ENCODE measurements around the gene COPZ2. TPM values are rescaled to one million over a fixed set of nuclear protein-coding genes. Genes with fewer than 3 reads are reported as not detected.
"Not testable (repeated sequence)": the region's sequence is repeated elsewhere in the genome, so short reads cannot be mapped to it uniquely, and the experiment has no call there.

Gene COPZ2
- total and polyA plus RNA-seq, 4 donors = 59.9 to 108 (median 94.3) TPM

- H3K4me3 ChIP-seq (ENCODE audit: low read length in 2 of 2); DNase-seq; H3K9me3 ChIP-seq (ENCODE audit: control insufficient read depth, low read length); H3K27me3 ChIP-seq (ENCODE audit: control insufficient read depth in 1 of 2, insufficient read depth in 2 of 2, low read length in 1 of 2); ATAC-seq (ENCODE audit: low FRiP score); H3K27ac ChIP-seq (ENCODE audit: low read depth in 1 of 2, low read length in 2 of 2); H3K4me1 ChIP-seq (ENCODE audit: control insufficient read depth in 1 of 2, insufficient read depth in 2 of 2, low read length in 2 of 2); H3K36me3 ChIP-seq (ENCODE audit: control insufficient read depth in 1 of 2, insufficient read depth in 2 of 2, low read length in 1 of 2); intact Hi-C loops (cut with DNase I): not testable (repeated sequence)
- 97 to 98% methylated on average over 5 of the region's 5 CpGs for WGBS, 2 donors
Measured at GRCh38 chr17:48001657-48002056, 35.9 kb downstream of the COPZ2 start.

GRCh38 chr17:48001197-48001596, 36.4 kb downstream of the COPZ2 start:
- H3K4me1 ChIP-seq (ENCODE audit: control insufficient read depth in 1 of 2, insufficient read depth in 2 of 2, low read length in 2 of 2) = no peaks in the 10 kb centered on the region
- no peaks in the 10 kb centered on the region for H3K9me3 ChIP-seq (ENCODE audit: control insufficient read depth, low read length)
- intact Hi-C loops (cut with DNase I) = no loop called here
- H3K27ac ChIP-seq (ENCODE audit: low read depth in 1 of 2, low read length in 2 of 2) = no peak overlapping the region
- ATAC-seq (ENCODE audit: low FRiP score) (no peak), DNase-seq (no peak)
- no peaks in the 10 kb centered on the region for H3K27me3 ChIP-seq (ENCODE audit: control insufficient read depth in 1 of 2, insufficient read depth in 2 of 2, low read length in 1 of 2)
- no peak overlapping the region for H3K4me3 ChIP-seq (ENCODE audit: low read length in 2 of 2)
- no peaks in the 10 kb centered on the region for H3K36me3 ChIP-seq (ENCODE audit: control insufficient read depth in 1 of 2, insufficient read depth in 2 of 2, low read length in 1 of 2)
- 82 to 97% methylated on average over 1 of the region's 1 CpG for WGBS, 2 donors

- 60 to 65% methylated on average over 4 of the region's 4 CpGs for WGBS, 2 donors
- H3K27me3 ChIP-seq (ENCODE audit: control insufficient read depth in 1 of 2, insufficient read depth in 2 of 2, low read length in 1 of 2) = no peaks in the 10 kb centered on the region
- H3K27ac ChIP-seq (ENCODE audit: low read depth in 1 of 2, low read length in 2 of 2) = no peak overlapping the region
- no peak overlapping the region for H3K4me3 ChIP-seq (ENCODE audit: low read length in 2 of 2)
- DNase-seq (no peak), ATAC-seq (ENCODE audit: low FRiP score) (no peak)
- no peaks in the 10 kb centered on the region for H3K9me3 ChIP-seq (ENCODE audit: control insufficient read depth, low read length)
- intact Hi-C loops (cut with DNase I) = no loop called here
- no peaks in the 10 kb centered on the region for H3K4me1 ChIP-seq (ENCODE audit: control insufficient read depth in 1 of 2, insufficient read depth in 2 of 2, low read length in 2 of 2)
- H3K36me3 ChIP-seq (ENCODE audit: control insufficient read depth in 1 of 2, insufficient read depth in 2 of 2, low read length in 1 of 2) = no peaks in the 10 kb centered on the region
Measured at GRCh38 chr17:47999582-47999981, 38.0 kb downstream of the COPZ2 start.

GRCh38 chr17:47998044-47998443, 39.6 kb downstream of the COPZ2 start:
- intact Hi-C loops (cut with DNase I) = no loop called here
- no peak overlapping the region for H3K27ac ChIP-seq (ENCODE audit: low read depth in 1 of 2, low read length in 2 of 2)
- no peaks in the 10 kb centered on the region for H3K36me3 ChIP-seq (ENCODE audit: control insufficient read depth in 1 of 2, insufficient read depth in 2 of 2, low read length in 1 of 2)
- no peak overlapping the region for H3K4me3 ChIP-seq (ENCODE audit: low read length in 2 of 2)
- no peak for ATAC-seq (ENCODE audit: low FRiP score)
- H3K4me1 ChIP-seq (ENCODE audit: control insufficient read depth in 1 of 2, insufficient read depth in 2 of 2, low read length in 2 of 2) = no peaks in the 10 kb centered on the region
- no peaks in the 10 kb centered on the region for H3K27me3 ChIP-seq (ENCODE audit: control insufficient read depth in 1 of 2, insufficient read depth in 2 of 2, low read length in 1 of 2)
- DNase-seq = no peak
- H3K9me3 ChIP-seq (ENCODE audit: control insufficient read depth, low read length) = no peaks in the 10 kb centered on the region
- WGBS, 2 donors = 91 to 95% methylated on average over 7 of the region's 7 CpGs

- Histone ChIP-seq H3K9me3 (ENCODE audit: control insufficient read depth, low read length) (no peaks in the 10 kb centered on the region), H3K4me1 (ENCODE audit: control insufficient read depth in 1 of 2, insufficient read depth in 2 of 2, low read length in 2 of 2) (no peaks in the 10 kb centered on the region), H3K4me3 (ENCODE audit: low read length in 2 of 2) (no peak overlapping the region), H3K27me3 (ENCODE audit: control insufficient read depth in 1 of 2, insufficient read depth in 2 of 2, low read length in 1 of 2) (no peaks in the 10 kb centered on the region), H3K27ac (ENCODE audit: low read depth in 1 of 2, low read length in 2 of 2) (no peak overlapping the region), H3K36me3 (ENCODE audit: control insufficient read depth in 1 of 2, insufficient read depth in 2 of 2, low read length in 1 of 2) (no peaks in the 10 kb centered on the region)
- intact Hi-C loops (cut with DNase I) = no loop called here
- 79 to 84% methylated on average over 7 of the region's 7 CpGs for WGBS, 2 donors
- no peak for ATAC-seq (ENCODE audit: low FRiP score)
- DNase-seq = no peak
Measured at GRCh38 chr17:47997586-47997985, 40.0 kb downstream of the COPZ2 start.

GRCh38 chr17:47996201-47996600, 41.4 kb downstream of the COPZ2 start:
- no peak overlapping the region for H3K4me3 ChIP-seq (ENCODE audit: low read length in 2 of 2)
- no peaks in the 10 kb centered on the region for H3K36me3 ChIP-seq (ENCODE audit: control insufficient read depth in 1 of 2, insufficient read depth in 2 of 2, low read length in 1 of 2)
- DNase-seq (no peak), ATAC-seq (ENCODE audit: low FRiP score) (no peak)
- 73 to 81% methylated on average over 9 of the region's 9 CpGs for WGBS, 2 donors
- no peak overlapping the region for H3K27ac ChIP-seq (ENCODE audit: low read depth in 1 of 2, low read length in 2 of 2)
- H3K27me3 ChIP-seq (ENCODE audit: control insufficient read depth in 1 of 2, insufficient read depth in 2 of 2, low read length in 1 of 2) = no peaks in the 10 kb centered on the region
- H3K9me3 ChIP-seq (ENCODE audit: control insufficient read depth, low read length) = no peaks in the 10 kb centered on the region
- intact Hi-C loops (cut with DNase I) = no loop called here
- H3K4me1 ChIP-seq (ENCODE audit: control insufficient read depth in 1 of 2, insufficient read depth in 2 of 2, low read length in 2 of 2) = no peaks in the 10 kb centered on the region

GRCh38 chr17:47995241-47995935, 42.2 kb downstream of the COPZ2 start:
- intact Hi-C loops (cut with DNase I) = no loop called here
- Histone ChIP-seq H3K4me3 (ENCODE audit: low read length in 2 of 2) (no peak overlapping the region), H3K27me3 (ENCODE audit: control insufficient read depth in 1 of 2, insufficient read depth in 2 of 2, low read length in 1 of 2) (no peaks in the 10 kb centered on the region), H3K36me3 (ENCODE audit: control insufficient read depth in 1 of 2, insufficient read depth in 2 of 2, low read length in 1 of 2) (no peaks in the 10 kb centered on the region), H3K9me3 (ENCODE audit: control insufficient read depth, low read length) (no peaks in the 10 kb centered on the region), H3K27ac (ENCODE audit: low read depth in 1 of 2, low read length in 2 of 2) (no peak overlapping the region), H3K4me1 (ENCODE audit: control insufficient read depth in 1 of 2, insufficient read depth in 2 of 2, low read length in 2 of 2) (no peaks in the 10 kb centered on the region)
- ATAC-seq (ENCODE audit: low FRiP score) = no peak
- 78 to 86% methylated on average over 13 of the region's 13 CpGs for WGBS, 2 donors
- DNase-seq = no peak

GRCh38 chr17:47994724-47995123, 42.9 kb downstream of the COPZ2 start:
- H3K36me3 ChIP-seq (ENCODE audit: control insufficient read depth in 1 of 2, insufficient read depth in 2 of 2, low read length in 1 of 2) = no peaks in the 10 kb centered on the region
- H3K4me3 ChIP-seq (ENCODE audit: low read length in 2 of 2) = no peak overlapping the region
- WGBS, 2 donors = 83 to 84% methylated on average over 4 of the region's 4 CpGs
- no peaks in the 10 kb centered on the region for H3K9me3 ChIP-seq (ENCODE audit: control insufficient read depth, low read length)
- H3K27me3 ChIP-seq (ENCODE audit: control insufficient read depth in 1 of 2, insufficient read depth in 2 of 2, low read length in 1 of 2) = no peaks in the 10 kb centered on the region
- intact Hi-C loops (cut with DNase I) = no loop called here
- ATAC-seq (ENCODE audit: low FRiP score) (no peak), DNase-seq (no peak)
- no peaks in the 10 kb centered on the region for H3K4me1 ChIP-seq (ENCODE audit: control insufficient read depth in 1 of 2, insufficient read depth in 2 of 2, low read length in 2 of 2)
- no peak overlapping the region for H3K27ac ChIP-seq (ENCODE audit: low read depth in 1 of 2, low read length in 2 of 2)

GRCh38 chr17:47993964-47994363, 43.6 kb downstream of the COPZ2 start:
- no peaks in the 10 kb centered on the region for H3K27me3 ChIP-seq (ENCODE audit: control insufficient read depth in 1 of 2, insufficient read depth in 2 of 2, low read length in 1 of 2)
- WGBS, 2 donors = 80 to 82% methylated on average over 5 of the region's 5 CpGs

More at GRCh38 chr17:47993964-47994363, 43.6 kb downstream of the COPZ2 start:
- no peaks in the 10 kb centered on the region for H3K36me3 ChIP-seq (ENCODE audit: control insufficient read depth in 1 of 2, insufficient read depth in 2 of 2, low read length in 1 of 2)
- no peak overlapping the region for H3K27ac ChIP-seq (ENCODE audit: low read depth in 1 of 2, low read length in 2 of 2)
- no peak overlapping the region for H3K4me3 ChIP-seq (ENCODE audit: low read length in 2 of 2)
- H3K4me1 ChIP-seq (ENCODE audit: control insufficient read depth in 1 of 2, insufficient read depth in 2 of 2, low read length in 2 of 2) = no peaks in the 10 kb centered on the region
- DNase-seq (no peak), ATAC-seq (ENCODE audit: low FRiP score) (no peak)
- intact Hi-C loops (cut with DNase I) = no loop called here
- no peaks in the 10 kb centered on the region for H3K9me3 ChIP-seq (ENCODE audit: control insufficient read depth, low read length)

All from aorta (tissue), 5 donors.